BLaER1 treated with 17β-estradiol and CSF1 and Interleukin-3, amounts not matched to agents 10 nM and 100 nM (cell line): ENCODE results near the gene WDR72.
A peak's percentile ranks its signal among the peaks of the same experiment; 100 is the strongest.

Experiments
- H3K27ac ChIP-seq, 11 experiments: shearing (Covaris generic); formaldehyde crosslinking; 2 replicates each; pipeline ENCODE4 v1.8.1; 2022
- H3K27me3 ChIP-seq, 11 experiments: shearing (Covaris generic); formaldehyde crosslinking; 2 replicates each; pipeline ENCODE4 v1.8.1; 2022
- H3K36me3 ChIP-seq, 11 experiments: shearing (Covaris generic); formaldehyde crosslinking; 2 replicates each; pipeline ENCODE4 v1.8.1; 2022
- H3K4me1 ChIP-seq, 10 experiments: shearing (Covaris generic); formaldehyde crosslinking; 2 replicates each; pipeline ENCODE4 v1.8.1; 2022
- H3K4me2 ChIP-seq, 11 experiments: shearing (Covaris generic); formaldehyde crosslinking; 2 replicates each; pipeline ENCODE4 v1.8.1; 2022
- H3K4me3 ChIP-seq, 10 experiments: shearing (Covaris generic); formaldehyde crosslinking; 2 replicates each; pipeline ENCODE4 v1.8.1; 2022
- H3K9ac ChIP-seq, 11 experiments: shearing (Covaris generic); formaldehyde crosslinking; 2 replicates each; pipeline ENCODE4 v1.8.1; 2022
- H3K9me3 ChIP-seq, 11 experiments: shearing (Covaris generic); formaldehyde crosslinking; replicated peaks in 1 of 11; 2 replicates each; pipeline ENCODE4 v1.8.1; 2022
- H4K20me1 ChIP-seq, 11 experiments: shearing (Covaris generic); formaldehyde crosslinking; 2 replicates each; pipeline ENCODE4 v1.8.1; 2022
- Cebpa-rat ChIP-seq, 11 experiments: shearing (Covaris generic); IDR thresholded peaks; 2 replicates each; pipeline ENCODE4 v1.8.1; 2022

The WDR72 gene

DNA sequence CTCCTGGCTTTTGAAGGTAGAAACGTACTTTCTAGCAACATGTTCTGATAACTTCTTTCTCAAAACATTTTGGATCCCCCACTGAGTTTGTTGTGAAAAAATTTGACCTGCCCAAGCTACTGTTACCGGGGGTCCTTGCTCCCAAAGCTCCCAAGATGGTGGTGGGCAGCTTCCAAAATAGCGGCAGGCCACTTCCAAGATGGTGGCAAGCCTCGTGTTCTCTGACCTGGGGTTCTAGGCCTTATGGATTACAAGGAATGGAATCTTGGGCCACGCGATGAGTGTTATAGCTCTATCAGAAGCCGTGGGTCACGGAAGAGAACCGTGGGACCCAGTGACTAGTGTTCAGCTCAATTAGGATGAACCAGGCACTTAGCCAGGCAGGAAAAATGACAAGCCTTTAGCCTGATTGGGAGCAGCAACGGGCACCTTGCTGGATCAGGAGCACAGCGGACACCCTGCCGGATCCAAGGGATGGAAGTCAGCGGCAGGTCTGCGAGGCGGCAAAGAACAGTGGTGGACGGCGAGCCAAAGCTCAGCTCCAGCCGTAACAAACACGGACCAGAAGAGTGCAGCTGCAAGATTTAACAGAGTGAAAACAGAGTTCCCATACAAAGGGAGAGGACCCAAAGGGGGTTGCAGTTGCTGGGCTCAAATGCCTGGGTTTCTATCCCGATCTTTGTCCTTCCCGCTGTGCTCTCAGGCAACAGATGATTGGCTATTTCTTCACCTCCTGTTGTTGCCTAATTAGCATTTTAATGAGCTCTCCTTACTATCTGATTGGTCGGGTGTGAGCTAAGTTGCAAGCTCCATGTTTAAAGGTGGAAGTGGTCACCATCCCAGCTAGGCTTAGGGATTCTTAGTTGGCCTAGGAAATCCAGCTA, 133.3 kb downstream of the WDR72 start:
- no peak overlapping the region for H3K4me3 ChIP-seq
- no peak for TF ChIP-seq Cebpa-rat (IDR thresholded peaks at IDR 0.05)
- no peak overlapping the region for H3K9ac ChIP-seq
- H3K36me3 ChIP-seq, result no peaks in the 10 kb centered on the region
- H4K20me1 ChIP-seq, result no peaks in the 10 kb centered on the region
- H3K27me3 ChIP-seq, result no peaks in the 10 kb centered on the region
- H3K9me3 ChIP-seq, result peaks cover 0 to 5% (median 4%) of the 10 kb centered on the region in 11 experiments; a peak in 16 of 22 replicates
- 0 out of 20 replicates have a peak, but pooled peaks cover 0 to 4% (median 0%) of the 10 kb centered on the region in 10 experiments for H3K4me1 ChIP-seq
- H3K27ac ChIP-seq, result no peak overlapping the region
- H3K4me2 ChIP-seq, result no peak overlapping the region

DNA sequence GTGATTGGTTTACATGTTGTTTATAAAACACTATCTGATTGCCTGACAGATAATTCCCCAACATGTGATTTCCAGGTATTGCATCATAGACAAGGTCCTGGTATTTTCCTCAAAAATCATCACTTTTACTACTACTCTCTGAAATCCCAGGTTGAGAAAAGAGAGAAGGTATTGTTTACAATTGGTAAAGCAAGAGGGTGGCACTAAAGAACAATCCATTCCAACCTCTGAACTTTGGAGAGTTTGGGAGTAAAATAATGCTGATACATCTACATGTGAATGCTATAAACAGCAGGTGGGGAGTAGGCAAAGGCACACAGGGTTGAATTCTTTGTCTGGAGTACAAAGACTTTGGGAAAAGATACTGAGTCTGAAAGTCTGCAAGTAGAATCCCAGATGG, 134.2 kb downstream of the WDR72 start:
- Histone ChIP-seq H3K36me3 (no peaks in the 10 kb centered on the region), H3K27me3 (no peaks in the 10 kb centered on the region), H3K4me2 (no peak overlapping the region), H3K4me3 (no peak overlapping the region), H3K4me1 (0 out of 20 replicates have a peak, but pooled peaks cover 0 to 4% (median 0%) of the 10 kb centered on the region in 10 experiments), H3K9me3 (no peaks in the 10 kb centered on the region), H4K20me1 (no peaks in the 10 kb centered on the region), H3K27ac (no peak overlapping the region), H3K9ac (no peak overlapping the region)
- TF ChIP-seq Cebpa-rat (IDR thresholded peaks at IDR 0.05), result no peak

GRCh38 chr15:53618461-53618860, 141.0 kb downstream of the WDR72 start:
- Histone ChIP-seq H3K36me3 (no peaks in the 10 kb centered on the region), H3K4me2 (no peak overlapping the region), H3K9ac (no peak overlapping the region), H3K4me1 (no peaks in the 10 kb centered on the region), H4K20me1 (no peaks in the 10 kb centered on the region), H3K27ac (no peak overlapping the region), H3K27me3 (no peaks in the 10 kb centered on the region), H3K9me3 (no peaks in the 10 kb centered on the region), H3K4me3 (no peak overlapping the region)
- TF ChIP-seq Cebpa-rat (IDR thresholded peaks at IDR 0.05), result no peak

- H3K27me3 ChIP-seq, result no peaks in the 10 kb centered on the region
- no peak overlapping the region for H3K4me2 ChIP-seq
- no peak overlapping the region for H3K9ac ChIP-seq
- H3K36me3 ChIP-seq, result no peaks in the 10 kb centered on the region
- no peak for TF ChIP-seq Cebpa-rat (IDR thresholded peaks at IDR 0.05)
- no peaks in the 10 kb centered on the region for H4K20me1 ChIP-seq
- H3K27ac ChIP-seq, result no peak overlapping the region
- H3K9me3 ChIP-seq, result no peaks in the 10 kb centered on the region
- H3K4me1 ChIP-seq, result 0 out of 20 replicates have a peak, but pooled peaks cover 0 to 3% (median 0%) of the 10 kb centered on the region in 10 experiments
- no peak overlapping the region for H3K4me3 ChIP-seq
Observed at GRCh38 chr15:53611145-53611920, 148.1 kb downstream of the WDR72 start.

GRCh38 chr15:53591041-53591440, 168.4 kb downstream of the WDR72 start:
- H3K9me3 ChIP-seq, result peaks cover 0 to 1% (median 0%) of the 10 kb centered on the region in 11 experiments; a peak in 1 of 22 replicates
- H3K4me3 ChIP-seq, result no peak overlapping the region
- no peak overlapping the region for H3K27ac ChIP-seq
- no peaks in the 10 kb centered on the region for H3K36me3 ChIP-seq
- no peaks in the 10 kb centered on the region for H3K27me3 ChIP-seq
- peaks cover 0 to 15% (median 3%) of the 10 kb centered on the region in 10 experiments; a peak in 7 of 20 replicates for H3K4me1 ChIP-seq
- TF ChIP-seq Cebpa-rat (IDR thresholded peaks at IDR 0.05), result no peak
- no peaks in the 10 kb centered on the region for H4K20me1 ChIP-seq
- peak overlapping the region in 6 of 11 experiments; percentile 2 to 55 (median 20); a peak in 7 of 22 replicates for H3K4me2 ChIP-seq
- no peak overlapping the region for H3K9ac ChIP-seq

- no peak overlapping the region; a peak in 1 of 22 replicates for H3K4me2 ChIP-seq
Observed at GRCh38 chr15:53590380-53590779, 169.1 kb downstream of the WDR72 start.

DNA sequence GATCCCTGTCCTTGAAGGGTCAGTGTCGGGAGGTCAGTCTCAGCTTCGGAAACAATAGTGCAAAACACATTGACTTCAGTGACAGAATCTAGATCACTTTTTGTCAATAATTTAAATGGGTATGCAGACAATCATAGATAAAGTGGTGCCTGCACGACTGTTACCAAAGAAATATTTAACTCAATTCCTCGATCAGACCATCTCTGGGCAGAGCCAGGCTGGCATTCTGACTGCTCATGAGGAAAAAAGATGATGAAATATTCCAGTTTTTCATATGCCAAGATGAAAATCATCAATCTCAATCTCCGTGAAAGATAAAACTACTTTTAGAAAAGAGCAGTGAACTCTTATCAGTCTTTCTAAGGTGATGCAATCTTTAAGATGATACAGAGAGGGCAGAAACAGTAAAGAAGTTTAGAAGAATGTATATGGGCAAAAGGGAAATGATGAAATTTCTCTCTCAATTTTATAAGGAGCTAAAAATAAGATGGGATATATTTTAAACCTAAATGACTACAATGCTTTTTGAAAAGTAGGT, 169.9 kb downstream of the WDR72 start:
- Histone ChIP-seq H3K9me3 (peaks cover 6 to 13% (median 10%) of the 10 kb centered on the region in 11 experiments; a peak in 18 of 22 replicates), H4K20me1 (no peaks in the 10 kb centered on the region), H3K4me3 (no peak overlapping the region), H3K36me3 (no peaks in the 10 kb centered on the region), H3K27ac (no peak overlapping the region), H3K27me3 (no peaks in the 10 kb centered on the region), H3K4me2 (no peak overlapping the region), H3K4me1 (peaks cover 0 to 15% (median 3%) of the 10 kb centered on the region in 10 experiments; a peak in 7 of 20 replicates), H3K9ac (no peak overlapping the region)
- 0 out of 22 replicates have a peak, but pooled peaks of 1 of the 11 experiments have one; percentile 25 for TF ChIP-seq Cebpa-rat (IDR thresholded peaks at IDR 0.05)

More at GRCh38 chr15:53590380-53590779, 169.1 kb downstream of the WDR72 start:
- H4K20me1 ChIP-seq, result no peaks in the 10 kb centered on the region
- no peaks in the 10 kb centered on the region for H3K36me3 ChIP-seq
- no peaks in the 10 kb centered on the region for H3K27me3 ChIP-seq
- no peak overlapping the region for H3K27ac ChIP-seq
- H3K9ac ChIP-seq, result no peak overlapping the region
- peaks cover 2 to 8% (median 5%) of the 10 kb centered on the region in 11 experiments; a peak in 18 of 22 replicates for H3K9me3 ChIP-seq
- peaks cover 0 to 15% (median 3%) of the 10 kb centered on the region in 10 experiments; a peak in 7 of 20 replicates for H3K4me1 ChIP-seq
- no peak overlapping the region for H3K4me3 ChIP-seq
- no peak for TF ChIP-seq Cebpa-rat (IDR thresholded peaks at IDR 0.05)

DNA sequence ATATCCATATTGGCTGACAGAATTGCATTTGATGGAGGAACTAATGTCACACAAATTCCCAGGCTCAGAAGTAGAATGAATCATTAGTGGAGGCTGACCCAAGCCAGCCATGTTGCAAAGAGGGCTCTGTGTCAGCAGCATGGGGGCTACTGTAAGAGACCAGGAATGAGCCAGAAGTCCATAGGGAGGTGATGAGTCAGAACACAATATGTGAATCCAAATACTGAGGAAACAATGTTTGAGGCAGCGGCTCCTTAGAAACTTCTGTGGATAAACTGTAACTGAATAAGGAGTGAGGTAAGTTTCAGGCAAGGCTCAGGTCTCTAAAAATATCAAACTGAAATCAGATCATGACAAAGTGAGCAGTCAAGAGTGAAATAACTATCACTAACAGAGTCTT, 170.7 kb downstream of the WDR72 start:
- Histone ChIP-seq H4K20me1 (no peaks in the 10 kb centered on the region), H3K36me3 (no peaks in the 10 kb centered on the region), H3K27me3 (no peaks in the 10 kb centered on the region), H3K27ac (no peak overlapping the region), H3K9me3 (peaks cover 6 to 13% (median 11%) of the 10 kb centered on the region in 11 experiments; a peak in 18 of 22 replicates), H3K9ac (no peak overlapping the region), H3K4me3 (no peak overlapping the region), H3K4me1 (peaks cover 0 to 15% (median 3%) of the 10 kb centered on the region in 10 experiments; a peak in 7 of 20 replicates), H3K4me2 (no peak overlapping the region)
- TF ChIP-seq Cebpa-rat (IDR thresholded peaks at IDR 0.05), result no peak

GRCh38 chr15:53586799-53587198, 172.7 kb downstream of the WDR72 start:
- Histone ChIP-seq H3K27me3 (no peaks in the 10 kb centered on the region), H3K27ac (no peak overlapping the region), H3K4me3 (no peak overlapping the region), H3K9me3 (peaks cover 6 to 13% (median 11%) of the 10 kb centered on the region in 11 experiments; a peak in 18 of 22 replicates), H3K36me3 (no peaks in the 10 kb centered on the region), H3K4me2 (no peak overlapping the region), H3K4me1 (peaks cover 0 to 15% (median 3%) of the 10 kb centered on the region in 10 experiments; a peak in 7 of 20 replicates), H4K20me1 (no peaks in the 10 kb centered on the region), H3K9ac (no peak overlapping the region)
- TF ChIP-seq Cebpa-rat (IDR thresholded peaks at IDR 0.05), result no peak
